K562 (cell line): ENCODE measurements around the gene GOLGA2. TPM values are rescaled to one million over a fixed set of nuclear protein-coding genes. Genes with fewer than 3 reads are reported as not detected.

ENCODE experiments used
- BDP1 ChIP-seq: IDR thresholded peaks from 3 replicates; pipeline ENCODE4 v1.6.1; 2011; ENCODE audit not compliant: insufficient read length, insufficient read depth
- CBX5 ChIP-seq: IDR thresholded peaks from 2 replicates; pipeline ENCODE4 v1.6.1; 2014; ENCODE audit warnings: low read depth, borderline replicate concordance
- CHD1 ChIP-seq: fragments of 200-600 bp; sonication (generic); IDR thresholded peaks from one replicate; pipeline ENCODE4 v1.6.1; 2012; ENCODE audit warnings: mild to moderate bottlenecking, moderate library complexity, low read length, inconsistent platforms
- DNMT1 ChIP-seq: fragments of 450-650 bp; IDR thresholded peaks from 2 replicates; pipeline ENCODE4 v1.6.1; 2016; ENCODE audit warnings: antibody characterized with exemption, mild to moderate bottlenecking
- ELF2 ChIP-seq: fragments of 250-450 bp; sonication (Bioruptor Pico); IDR thresholded peaks from 2 replicates; pipeline ENCODE4 v1.5.0; 2021; ENCODE audit warnings: mild to moderate bottlenecking
- ELF4 ChIP-seq: fragments of 450-650 bp; formaldehyde crosslinking; IDR thresholded peaks from 2 replicates; pipeline ENCODE4 v1.4.0; 2022; ENCODE audit warnings: missing genetic modification characterization
- GATA2 ChIP-seq: sonication (generic); formaldehyde crosslinking; IDR thresholded peaks from 2 replicates; pipeline ENCODE4 v1.4.0; 2020; ENCODE audit warnings: mild to moderate bottlenecking, missing genetic modification reagents
- MCM3 ChIP-seq: fragments of 450-650 bp; IDR thresholded peaks from 2 replicates; pipeline ENCODE4 v1.6.1; 2016
- NFATC3 ChIP-seq: fragments of 450-650 bp; IDR thresholded peaks from 2 replicates; pipeline ENCODE4 v1.6.1; 2017; ENCODE audit warnings: mild to moderate bottlenecking
- POLR2H ChIP-seq: IDR thresholded peaks from 2 replicates; pipeline ENCODE4 v1.6.1; 2016; ENCODE audit warnings: missing genetic modification characterization, low read depth, mild to moderate bottlenecking, control low read depth, missing compliant biosample characterization, moderate library complexity
- RCOR1 ChIP-seq, 2 experiments: IDR thresholded peaks; 2 replicates each; pipeline ENCODE4 v1.6.1; 2012; ENCODE audit warnings: low read depth in 2 of 2, low read length in 2 of 2, borderline replicate concordance in 1 of 2, improper control_type of control experiment in 1 of 2
- TEAD2 ChIP-seq: fragments of 450-650 bp; IDR thresholded peaks from 2 replicates; pipeline ENCODE4 v1.6.1; 2016; ENCODE audit warnings: missing genetic modification characterization, control low read depth, missing compliant biosample characterization
- TEAD4 ChIP-seq, 2 experiments: sonication (generic) in 1 of 2; formaldehyde crosslinking in 1 of 2; IDR thresholded peaks; 2 replicates each; pipeline versions ENCODE4 v1.6.1 to v1.8.0; 2012 to 2022; ENCODE audit warnings: borderline replicate concordance in 1 of 2, inconsistent platforms in 1 of 2, low read length in 1 of 2, mild to moderate bottlenecking in 1 of 2, missing genetic modification reagents in 1 of 2
- ZKSCAN1 ChIP-seq: fragments of 150-350 bp; IDR thresholded peaks from 2 replicates; pipeline ENCODE4 v1.6.1; 2016; ENCODE audit warnings: low read depth, low read length
- ZNF274 ChIP-seq: IDR thresholded peaks from 2 replicates; pipeline ENCODE4 v1.6.1; 2011; ENCODE audit warnings: low read depth, mild to moderate bottlenecking, low read length, moderate library complexity, borderline replicate concordance
- ZNF76 ChIP-seq: fragments of 250-450 bp; sonication (Bioruptor Pico); IDR thresholded peaks from 2 replicates; pipeline ENCODE4 v1.4.0; 2020; ENCODE audit warnings: mild to moderate bottlenecking, moderate library complexity, borderline replicate concordance
- polyA plus RNA-seq, 8 experiments: library from polyadenylated mRNA; depleted of rRNA in 4 of 8; stranded (reverse) in 5 of 8; unstranded in 3 of 8; fragments of >200 nt; fragmentation: Nextera tagmentation in 2 of 8; fragmentation: Illumina TruSeq in 1 of 8; extraction: Ambion mirVana in 2 of 8; extraction: Trizol in 1 of 8; gene quantifications; 2 replicates each; pipeline versions ENCODE4 v1.2.1 to v1.2.3, GENCODE V29; 2011 to 2014; ENCODE audit warnings: inconsistent platforms in 1 of 8, missing spikeins in 1 of 8
- total RNA-seq, 7 experiments: library from RNA; depleted of rRNA in 6 of 7; stranded (reverse); fragments of >200 nt in 6 of 7; fragmentation: Illumina TruSeq in 2 of 7; extraction: Trizol in 2 of 7; gene quantifications; 2 replicates each; pipeline versions ENCODE4 v1.2.1 to v1.2.3, GENCODE V29; 2011 to 2021; ENCODE audit warnings: low replicate concordance in 1 of 7
- TF ChIP-seq, protein P1 (sequence below): fragments of 450-650 bp; formaldehyde crosslinking; IDR thresholded peaks from 2 replicates; pipeline ENCODE4 v1.4.0; 2020; ENCODE audit warnings: mild to moderate bottlenecking, moderate library complexity
- TF ChIP-seq, protein P2 (sequence below), 2 experiments: fragments of 450-650 bp; IDR thresholded peaks; 2 replicates each; pipeline ENCODE4 v1.6.1; 2016; ENCODE audit warnings: mild to moderate bottlenecking in 2 of 2, borderline replicate concordance in 1 of 2, low read depth in 1 of 2, moderate library complexity in 1 of 2

GOLGA2 gene
- total and polyA plus RNA-seq, 9 of the 15 experiments (the other 6 are each of a cell fraction or from before 2014, with no cell fraction given): 15.7 to 138 (median 76.0) TPM

DNA sequence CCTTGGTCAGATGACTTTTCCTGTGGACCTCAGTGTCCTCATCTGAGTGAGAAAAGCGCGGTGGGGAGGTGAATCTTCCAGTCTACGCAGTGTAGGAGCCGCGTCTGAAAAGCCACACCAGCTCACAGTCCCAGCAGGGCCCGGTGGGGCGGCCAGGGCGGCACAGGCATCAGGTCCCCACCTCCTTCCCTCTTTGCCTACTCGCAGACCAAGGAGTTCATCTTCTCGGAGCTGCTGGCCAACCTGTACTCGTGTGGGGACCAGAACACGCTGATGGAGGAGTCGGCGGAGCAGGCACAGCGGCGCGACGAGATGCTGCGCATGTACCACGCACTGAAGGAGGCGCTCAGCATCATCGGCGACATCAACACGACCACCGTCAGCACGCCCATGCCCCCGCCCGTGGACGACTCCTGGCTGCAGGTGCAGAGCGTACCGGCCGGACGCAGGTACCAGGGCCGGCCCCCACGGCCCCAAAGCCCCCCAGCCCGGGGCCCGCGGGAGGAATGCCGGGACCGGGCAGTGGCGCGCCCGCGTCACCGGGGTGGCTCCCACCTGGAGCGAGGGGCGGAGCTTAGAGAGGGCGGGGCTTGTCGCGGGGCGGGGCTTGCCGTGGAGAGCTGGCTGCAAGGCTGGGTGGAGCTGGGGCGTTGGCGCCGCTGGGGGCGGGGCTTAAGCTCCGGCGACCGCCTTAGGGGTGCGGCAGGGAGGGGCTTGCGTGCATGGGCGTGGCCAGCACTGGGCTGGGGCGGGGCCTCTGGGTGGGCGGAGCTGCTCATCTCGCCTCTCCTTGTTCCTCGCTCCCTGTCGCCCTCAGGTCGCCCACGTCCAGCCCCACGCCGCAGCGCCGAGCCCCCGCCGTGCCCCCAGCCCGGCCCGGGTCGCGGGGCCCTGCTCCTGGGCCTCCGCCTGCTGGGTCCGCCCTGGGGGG lies 25.6 kb downstream of the GOLGA2 start (continued):
- TF ChIP-seq RCOR1 (IDR thresholded peaks at IDR 0.05; ENCODE audit: borderline replicate concordance in 1 of 2, low read depth in 2 of 2, low read length in 2 of 2) (peak in 1 of 2 experiments; percentile 75; a peak in 3 of 4 replicates), CBX5 (no peak), GATA2 (no peak), DNMT1 (no peak; the same call in 1 of the 2 replicates), CHD1 (peak; percentile 57), POLR2H (tag) (no peak), ZKSCAN1 (peak; percentile 47; the same call in 1 of the 2 replicates), ZNF76 (CRISPR knock-in tag) (peak; percentile 22; the same call in 1 of the 2 replicates), TEAD4 (IDR thresholded peaks at IDR 0.05; ENCODE audit: low read length) (peak; percentile 6; the same call in 1 of the 2 replicates), TEAD4 (CRISPR knock-in tag; IDR thresholded peaks at IDR 0.05; ENCODE audit: borderline replicate concordance) (no peak), MCM3 (no peak), ZNF274 (no peak), TEAD2 (tag) (no peak), ELF4 (CRISPR knock-in tag) (no peak), NFATC3 (no peak), BDP1 (no peak), ELF2 (CRISPR knock-in tag) (no peak)
- TF ChIP-seq, protein P1, sequence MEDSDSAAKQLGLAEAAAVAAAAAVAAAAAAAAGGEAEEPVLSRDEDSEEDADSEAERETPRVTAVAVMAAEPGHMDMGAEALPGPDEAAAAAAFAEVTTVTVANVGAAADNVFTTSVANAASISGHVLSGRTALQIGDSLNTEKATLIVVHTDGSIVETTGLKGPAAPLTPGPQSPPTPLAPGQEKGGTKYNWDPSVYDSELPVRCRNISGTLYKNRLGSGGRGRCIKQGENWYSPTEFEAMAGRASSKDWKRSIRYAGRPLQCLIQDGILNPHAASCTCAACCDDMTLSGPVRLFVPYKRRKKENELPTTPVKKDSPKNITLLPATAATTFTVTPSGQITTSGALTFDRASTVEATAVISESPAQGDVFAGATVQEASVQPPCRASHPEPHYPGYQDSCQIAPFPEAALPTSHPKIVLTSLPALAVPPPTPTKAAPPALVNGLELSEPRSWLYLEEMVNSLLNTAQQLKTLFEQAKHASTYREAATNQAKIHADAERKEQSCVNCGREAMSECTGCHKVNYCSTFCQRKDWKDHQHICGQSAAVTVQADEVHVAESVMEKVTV: no peak
- TF ChIP-seq, protein P2, sequence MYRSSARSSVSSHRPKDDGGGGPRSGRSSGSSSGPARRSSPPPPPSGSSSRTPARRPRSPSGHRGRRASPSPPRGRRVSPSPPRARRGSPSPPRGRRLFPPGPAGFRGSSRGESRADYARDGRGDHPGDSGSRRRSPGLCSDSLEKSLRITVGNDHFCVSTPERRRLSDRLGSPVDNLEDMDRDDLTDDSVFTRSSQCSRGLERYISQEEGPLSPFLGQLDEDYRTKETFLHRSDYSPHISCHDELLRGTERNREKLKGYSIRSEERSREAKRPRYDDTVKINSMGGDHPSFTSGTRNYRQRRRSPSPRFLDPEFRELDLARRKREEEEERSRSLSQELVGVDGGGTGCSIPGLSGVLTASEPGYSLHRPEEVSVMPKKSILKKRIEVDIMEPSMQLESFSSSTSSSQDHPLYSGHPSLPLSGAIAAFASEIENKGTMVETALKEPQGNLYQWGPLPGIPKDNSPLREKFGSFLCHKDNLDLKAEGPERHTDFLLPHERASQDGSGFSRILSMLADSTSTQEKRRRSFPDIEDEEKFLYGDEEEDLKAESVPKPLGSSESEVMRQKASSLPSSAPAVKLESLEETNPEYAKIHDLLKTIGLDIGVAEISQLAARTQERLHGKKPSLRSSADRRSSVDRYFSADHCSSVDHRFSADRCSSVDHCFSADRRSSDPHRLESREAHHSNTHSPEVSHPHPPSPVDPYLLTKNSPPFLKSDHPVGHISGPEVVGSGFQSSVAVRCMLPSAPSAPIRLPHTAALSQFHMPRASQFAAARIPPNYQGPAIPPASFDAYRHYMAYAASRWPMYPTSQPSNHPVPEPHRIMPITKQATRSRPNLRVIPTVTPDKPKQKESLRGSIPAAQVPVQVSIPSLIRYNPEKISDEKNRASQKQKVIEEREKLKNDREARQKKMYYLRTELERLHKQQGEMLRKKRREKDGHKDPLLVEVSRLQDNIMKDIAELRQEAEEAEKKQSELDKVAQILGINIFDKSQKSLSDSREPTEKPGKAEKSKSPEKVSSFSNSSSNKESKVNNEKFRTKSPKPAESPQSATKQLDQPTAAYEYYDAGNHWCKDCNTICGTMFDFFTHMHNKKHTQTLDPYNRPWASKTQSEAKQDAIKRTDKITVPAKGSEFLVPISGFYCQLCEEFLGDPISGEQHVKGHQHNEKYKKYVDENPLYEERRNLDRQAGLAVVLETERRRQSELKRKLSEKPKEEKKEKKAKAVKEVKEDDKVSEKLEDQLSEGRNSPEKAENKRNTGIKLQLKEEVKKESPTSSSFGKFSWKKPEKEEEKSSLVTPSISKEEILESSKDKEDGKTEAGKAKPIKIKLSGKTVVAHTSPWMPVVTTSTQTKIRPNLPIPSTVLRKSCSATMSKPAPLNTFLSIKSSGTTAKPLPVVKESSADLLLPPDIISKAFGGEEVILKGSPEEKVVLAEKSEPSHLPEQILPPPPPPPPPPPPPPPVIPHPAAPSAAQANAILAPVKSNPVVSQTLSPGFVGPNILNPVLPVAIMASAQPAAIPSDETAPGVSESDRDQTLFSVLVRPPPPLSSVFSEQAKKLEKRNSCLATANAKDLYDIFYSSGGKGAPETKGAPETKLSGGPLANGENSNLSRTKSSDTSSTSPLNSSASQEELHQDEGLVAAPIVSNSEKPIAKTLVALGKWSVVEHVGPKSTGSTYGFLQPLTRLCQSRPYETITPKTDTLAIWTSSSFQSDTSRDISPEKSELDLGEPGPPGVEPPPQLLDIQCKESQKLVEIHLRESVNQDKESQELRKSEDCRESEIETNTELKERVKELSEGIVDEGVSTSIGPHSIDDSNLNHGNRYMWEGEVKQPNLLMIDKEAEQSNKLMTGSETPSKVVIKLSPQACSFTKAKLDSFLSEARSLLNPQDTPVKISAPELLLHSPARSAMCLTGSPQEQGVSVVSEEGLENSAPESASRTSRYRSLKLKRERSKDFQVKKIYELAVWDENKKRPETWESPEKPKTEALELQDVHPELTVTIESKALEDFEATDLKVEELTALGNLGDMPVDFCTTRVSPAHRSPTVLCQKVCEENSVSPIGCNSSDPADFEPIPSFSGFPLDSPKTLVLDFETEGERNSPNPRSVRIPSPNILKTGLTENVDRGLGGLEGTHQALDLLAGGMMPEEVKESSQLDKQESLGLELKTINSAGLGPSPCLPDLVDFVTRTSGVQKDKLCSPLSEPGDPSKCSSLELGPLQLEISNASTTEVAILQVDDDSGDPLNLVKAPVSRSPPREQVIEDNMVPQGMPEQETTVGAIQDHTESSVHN (IDR thresholded peaks at IDR 0.05; ENCODE audit: borderline replicate concordance in 1 of 2, low read depth in 1 of 2): no peak
